GM18499 (cell line): ENCODE measurements around the gene PANK3.

Source experiments
- ATAC-seq: cut with Tn5 transposase; IDR thresholded peaks from one replicate; pipeline ENCODE4 v1.9.1; 2021; ENCODE audit warnings: moderate number of reproducible peaks; ENCODE audit not compliant: insufficient read depth, unreplicated experiment

Gene PANK3

GRCh38 chr5:168578538-168579487 lies at the start of gene PANK3:
TSS of gene PANK3 (minus strand) at chr5:168579368. CDS start at chr5:168579283, 85 bp downstream.
- ATAC-seq, result peak; percentile 16

GRCh38 chr5:168624850-168625364 lies 45.7 kb upstream of the PANK3 start:
- no peak for ATAC-seq

GRCh38 chr5:168620807-168621206 lies 41.6 kb upstream of the PANK3 start:
- ATAC-seq, result no peak

- ATAC-seq, result no peak
Observed at GRCh38 chr5:168614661-168615060, 35.5 kb upstream of the PANK3 start.

- ATAC-seq, result no peak
Observed at GRCh38 chr5:168613996-168614395, 34.8 kb upstream of the PANK3 start.

GRCh38 chr5:168613396-168613795 lies 34.2 kb upstream of the PANK3 start:
- no peak for ATAC-seq

GRCh38 chr5:168612996-168613395 lies 33.8 kb upstream of the PANK3 start:
- no peak for ATAC-seq

GRCh38 chr5:168612123-168612522 lies 33.0 kb upstream of the PANK3 start:
- ATAC-seq, result no peak

GRCh38 chr5:168611165-168611564 lies 32.0 kb upstream of the PANK3 start:
- no peak for ATAC-seq

GRCh38 chr5:168609806-168610482 lies 30.8 kb upstream of the PANK3 start:
- no peak for ATAC-seq

- ATAC-seq, result no peak
Observed at GRCh38 chr5:168608821-168609220, 29.7 kb upstream of the PANK3 start.

- no peak for ATAC-seq
Observed at GRCh38 chr5:168608386-168608785, 29.2 kb upstream of the PANK3 start.

GRCh38 chr5:168607946-168608345 lies 28.8 kb upstream of the PANK3 start:
- no peak for ATAC-seq

GRCh38 chr5:168606562-168606961 lies 27.4 kb upstream of the PANK3 start:
- ATAC-seq, result no peak

GRCh38 chr5:168604436-168604835 lies 25.3 kb upstream of the PANK3 start:
- ATAC-seq, result no peak

- ATAC-seq, result no peak
Observed at GRCh38 chr5:168603746-168604145, 24.6 kb upstream of the PANK3 start.

- no peak for ATAC-seq
Observed at GRCh38 chr5:168602517-168602916, 23.3 kb upstream of the PANK3 start.

GRCh38 chr5:168601972-168602371 lies 22.8 kb upstream of the PANK3 start:
- no peak for ATAC-seq

GRCh38 chr5:168600409-168600808 lies 21.2 kb upstream of the PANK3 start:
- no peak for ATAC-seq

GRCh38 chr5:168599826-168600225 lies 20.7 kb upstream of the PANK3 start:
- ATAC-seq, result no peak

- ATAC-seq, result no peak
Observed at GRCh38 chr5:168598639-168599038, 19.5 kb upstream of the PANK3 start.
